ENCODE measurements around the gene FBXO31.

The FBXO31 gene

DNA sequence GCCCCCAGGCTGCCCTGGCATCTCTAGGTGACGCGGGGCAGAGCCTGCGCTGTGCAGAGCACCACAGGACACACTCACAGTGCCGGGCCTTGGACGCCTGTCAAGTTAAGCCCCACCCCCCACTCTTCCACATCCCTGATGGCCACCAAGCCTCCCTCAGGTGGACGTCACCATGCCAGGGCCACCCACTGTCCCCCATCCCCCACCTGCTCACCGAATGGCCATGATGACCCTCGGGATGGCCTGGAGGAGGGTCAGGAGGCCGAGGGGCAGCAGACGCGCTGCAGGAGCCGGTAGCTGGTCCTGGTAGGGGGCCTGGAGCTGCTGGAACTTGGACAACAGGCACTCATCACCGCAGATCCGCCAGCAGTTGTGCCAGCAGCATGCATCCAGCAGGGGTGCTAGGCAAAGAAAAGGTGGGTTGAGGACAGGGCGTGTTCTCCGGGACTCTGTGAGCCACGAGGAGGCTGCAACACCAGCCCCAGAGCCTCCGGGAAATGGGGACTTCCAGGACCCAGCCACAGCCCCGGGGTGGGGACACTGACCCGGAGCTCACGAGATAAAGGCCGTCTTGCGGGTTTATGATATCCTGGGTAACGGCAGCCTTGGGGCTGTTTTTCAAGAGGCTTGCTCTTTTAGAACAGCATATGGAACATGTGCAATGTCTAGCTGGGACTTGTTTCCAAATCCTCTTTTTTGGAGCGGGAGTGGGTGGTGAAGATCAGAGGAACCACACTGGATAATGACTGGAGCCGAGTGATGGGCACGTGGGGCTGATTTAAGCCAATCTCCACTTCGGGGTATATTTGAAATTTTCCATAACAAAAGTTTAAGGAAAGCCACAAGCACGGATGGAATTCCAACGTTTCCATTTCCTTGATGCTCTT is 77.8 kb downstream of the FBXO31 start:
- peak; percentile 40 for DNase-seq (ENCODE audit: low read depth)
- peak; percentile 46 for TF ChIP-seq CTCF (IDR thresholded peaks at IDR 0.05; ENCODE audit: insufficient read depth, low read depth, low read length, missing control alignments)
- H3K4me3 ChIP-seq (ENCODE audit: low read length): no peak overlapping the region

GRCh38 chr16:87304951-87305350 is 78.6 kb downstream of the FBXO31 start:
- no peak overlapping the region for H3K4me3 ChIP-seq (ENCODE audit: low read length)
- TF ChIP-seq CTCF (IDR thresholded peaks at IDR 0.05; ENCODE audit: insufficient read depth, low read depth, low read length, missing control alignments): no peak
- no peak for DNase-seq (ENCODE audit: low read depth)

GRCh38 chr16:87303962-87304521 is 79.5 kb downstream of the FBXO31 start:
- no peak for DNase-seq (ENCODE audit: low read depth)
- H3K4me3 ChIP-seq (ENCODE audit: low read length): no peak overlapping the region
- TF ChIP-seq CTCF (IDR thresholded peaks at IDR 0.05; ENCODE audit: insufficient read depth, low read depth, low read length, missing control alignments): no peak

DNA sequence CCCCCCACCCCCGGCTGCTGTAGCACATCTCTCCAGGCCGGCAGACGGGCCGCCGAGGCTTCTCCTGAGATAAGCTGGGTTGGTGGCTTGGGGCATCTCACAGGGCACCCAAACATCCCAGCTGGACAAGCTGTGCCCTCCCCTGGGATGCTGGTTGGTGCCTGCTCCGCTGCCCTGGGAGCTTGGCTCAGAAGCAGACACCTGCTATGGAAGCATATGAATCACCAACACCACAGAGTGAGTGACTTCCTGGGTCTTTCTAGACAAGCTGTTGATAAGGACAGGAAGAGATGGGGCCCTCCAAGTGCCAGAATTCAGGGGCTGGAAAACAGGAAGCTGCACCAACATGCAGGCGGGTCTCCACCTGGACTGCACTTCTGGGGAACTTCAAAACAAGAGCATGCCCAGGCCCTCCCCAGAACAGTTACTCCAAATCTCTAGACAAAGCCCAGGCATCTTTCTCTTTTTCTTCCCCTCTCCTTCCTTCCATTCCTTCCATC is 80.1 kb downstream of the FBXO31 start:
- DNase-seq (ENCODE audit: low read depth): peak; percentile 31

DNA sequence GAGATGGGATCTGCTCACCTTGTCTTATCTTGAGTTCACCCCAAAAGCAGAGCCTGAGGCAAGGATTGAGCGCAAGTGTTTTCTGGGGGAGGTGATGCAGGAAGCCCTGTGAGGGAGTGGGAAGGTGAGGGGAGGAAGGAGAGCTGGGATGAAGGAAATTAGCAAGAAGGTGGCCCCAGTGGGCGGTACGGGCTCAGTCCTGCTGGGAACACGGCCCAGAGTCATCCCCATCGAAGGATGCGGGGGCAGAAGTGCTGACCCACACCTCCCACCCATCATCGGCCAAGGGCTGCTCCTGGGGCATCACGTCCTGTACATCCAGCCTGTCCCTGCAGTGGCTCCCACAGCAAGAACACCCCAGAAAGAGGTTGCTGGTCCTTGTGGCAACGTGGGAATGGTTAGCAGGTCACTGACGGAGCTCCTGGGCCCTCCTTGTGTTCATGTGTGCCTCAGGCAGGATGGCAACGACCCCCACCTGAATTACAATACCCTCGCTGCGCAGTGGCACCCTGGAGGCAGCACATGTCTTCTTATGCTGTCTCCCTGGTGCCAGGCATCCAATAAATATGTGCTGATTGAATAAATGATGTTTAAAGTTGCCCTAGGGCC is 84.6 kb downstream of the FBXO31 start:
- TF ChIP-seq CTCF (IDR thresholded peaks at IDR 0.05; ENCODE audit: insufficient read depth, low read depth, low read length, missing control alignments): no peak
- H3K4me3 ChIP-seq (ENCODE audit: low read length): no peak overlapping the region
- no peak for DNase-seq (ENCODE audit: low read depth)

More for the DNA sequence above, 80.1 kb downstream of the FBXO31 start:
- no peak overlapping the region for H3K4me3 ChIP-seq (ENCODE audit: low read length)
- no peak for TF ChIP-seq CTCF (IDR thresholded peaks at IDR 0.05; ENCODE audit: insufficient read depth, low read depth, low read length, missing control alignments)

DNA sequence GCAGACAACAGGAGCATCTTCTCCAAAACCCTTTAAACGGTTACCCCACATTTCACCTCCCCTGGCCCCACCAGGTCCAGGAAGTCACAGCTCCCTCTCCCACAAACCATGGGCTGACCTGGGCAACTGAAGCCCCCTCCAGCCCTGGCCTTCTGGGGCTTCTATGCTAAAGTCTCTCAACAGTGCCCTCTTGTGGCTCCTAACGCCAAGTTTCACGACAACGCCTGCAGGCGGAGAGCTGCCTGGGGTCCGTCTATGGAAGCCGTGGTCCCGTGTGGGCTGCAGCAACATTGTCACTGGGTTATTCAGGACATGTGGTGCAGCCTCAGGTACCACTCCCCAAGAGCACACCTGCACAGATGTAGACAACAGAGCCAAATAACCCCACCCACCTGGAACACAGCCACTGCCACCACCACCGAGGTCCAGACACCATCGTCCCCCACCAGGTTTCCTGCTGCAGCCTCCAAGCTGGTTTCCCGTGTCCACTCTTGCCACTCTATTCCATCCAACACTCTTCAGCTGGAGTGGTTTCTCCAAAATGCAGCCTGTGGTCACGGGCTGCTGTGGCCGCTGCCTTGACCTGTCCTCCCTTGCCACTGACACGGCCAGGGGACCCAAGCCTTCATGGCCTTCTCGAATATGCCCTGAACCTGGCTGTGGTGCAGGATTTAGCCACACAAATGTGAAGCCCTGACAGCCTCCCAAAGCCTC is 85.5 kb downstream of the FBXO31 start:
- DNase-seq (ENCODE audit: low read depth): no peak
- peak; percentile 55 for TF ChIP-seq CTCF (IDR thresholded peaks at IDR 0.05; ENCODE audit: insufficient read depth, low read depth, low read length, missing control alignments)

More for the DNA sequence above, 85.5 kb downstream of the FBXO31 start:
- H3K4me3 ChIP-seq (ENCODE audit: low read length): no peak overlapping the region
